GM19463 (cell line): Measurements from ENCODE around the gene PPBP.
"Not testable (repeated sequence)": the region's sequence is repeated elsewhere in the genome, so short reads cannot be mapped to it uniquely, and the experiment has no call there.

Experiments
- ATAC-seq: cut with Tn5 transposase; IDR thresholded peaks from one replicate; pipeline ENCODE4 v1.9.1; 2021; ENCODE audit warnings: mild to moderate bottlenecking, moderate library complexity; ENCODE audit not compliant: unreplicated experiment

The PPBP gene

DNA sequence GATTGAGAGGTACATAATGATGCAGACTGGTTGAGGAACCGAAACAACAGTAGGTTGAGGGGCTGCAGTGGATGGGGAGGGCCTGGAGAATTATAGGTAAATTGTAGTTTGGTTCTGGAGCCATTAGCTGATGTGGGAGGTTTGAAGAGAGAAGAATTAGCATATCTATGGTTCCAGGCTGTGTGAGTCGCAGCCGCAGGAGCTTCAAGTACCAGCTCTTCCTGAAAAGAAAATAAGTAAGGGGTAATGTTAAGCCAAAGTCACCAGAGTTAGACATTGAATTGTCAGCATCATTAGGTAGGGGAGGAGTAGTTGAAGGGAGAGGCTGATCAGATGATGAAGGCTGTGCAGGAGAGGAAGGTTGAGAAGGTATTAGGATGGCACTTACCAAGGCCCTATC is 35.6 kb downstream of the PPBP start:
- no peak for ATAC-seq

DNA sequence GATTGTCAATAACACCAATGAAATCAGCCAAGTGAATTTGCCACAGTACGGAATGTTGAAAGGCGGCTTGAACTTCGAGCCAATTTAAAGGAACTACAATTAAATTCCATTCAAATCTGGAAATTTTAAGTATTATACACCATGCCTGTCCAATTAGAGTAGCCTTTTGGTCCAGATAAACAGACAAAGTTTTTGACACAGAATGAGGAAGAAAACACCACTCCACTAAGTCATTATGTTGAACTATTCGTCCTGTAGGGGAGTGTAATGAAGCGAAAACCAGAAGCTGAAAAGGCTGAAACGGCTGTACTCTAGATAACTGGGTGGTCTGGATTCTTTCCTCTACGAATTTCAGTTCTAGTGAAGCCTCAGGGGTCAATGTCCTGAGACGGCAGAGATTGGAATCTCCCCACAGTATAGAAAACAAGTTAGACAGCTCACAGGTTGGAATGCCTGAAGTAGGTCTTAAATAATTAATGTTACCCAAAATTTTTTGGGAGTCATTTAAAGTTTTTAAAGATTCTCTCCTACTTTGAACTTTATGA is 37.5 kb downstream of the PPBP start:
- not testable (repeated sequence) for ATAC-seq

DNA sequence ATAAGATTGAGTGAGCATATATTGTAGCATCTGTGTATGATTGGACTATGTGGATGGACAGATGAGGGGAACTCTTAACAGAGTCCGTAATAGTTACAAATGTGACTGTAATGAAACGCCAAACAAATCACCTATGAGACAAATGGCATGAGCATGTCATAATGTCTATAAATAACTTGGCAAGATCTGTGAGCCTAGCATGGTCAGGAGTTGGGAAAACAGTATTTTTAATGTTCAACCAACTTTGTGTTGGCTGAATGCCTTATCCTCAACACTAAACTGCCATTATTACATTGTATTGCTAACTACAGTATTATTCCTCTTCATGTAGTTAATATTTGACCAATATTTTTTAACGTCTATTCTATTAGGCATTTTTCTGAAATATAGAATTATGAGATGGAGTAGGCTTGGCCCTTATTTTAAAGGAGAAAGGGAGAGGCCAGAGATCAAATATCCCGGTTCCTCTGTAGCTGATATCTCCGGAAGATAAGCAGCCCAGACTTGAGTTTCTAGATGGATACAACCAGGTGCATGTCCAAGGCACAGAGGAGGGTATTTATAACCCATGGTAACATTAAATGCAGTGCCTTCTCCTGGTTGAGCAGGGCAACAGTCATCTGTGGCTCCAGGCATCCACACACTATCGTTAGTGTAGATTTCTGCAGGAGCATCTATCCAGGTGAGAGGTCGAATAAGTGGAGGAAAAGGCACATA is 38.8 kb downstream of the PPBP start:
- ATAC-seq: no peak

DNA sequence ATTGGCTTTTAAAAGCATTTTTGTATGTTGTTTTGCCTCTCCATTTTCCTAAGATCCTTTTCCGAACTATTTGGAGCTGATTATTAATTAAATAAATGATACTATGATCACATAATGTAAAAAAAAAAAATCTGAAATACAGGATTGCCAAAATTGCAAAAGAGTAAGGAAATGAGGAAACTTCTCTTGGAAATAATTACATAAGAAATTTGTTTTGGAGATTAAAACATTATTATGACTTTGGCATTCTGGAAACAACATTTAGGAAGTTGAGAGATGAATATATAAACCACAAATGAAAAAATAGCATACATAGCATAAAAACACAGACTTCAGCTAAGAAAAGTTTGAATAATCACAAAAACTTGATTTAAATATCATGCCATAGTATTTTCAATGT is 39.7 kb downstream of the PPBP start:
- ATAC-seq: no peak

DNA sequence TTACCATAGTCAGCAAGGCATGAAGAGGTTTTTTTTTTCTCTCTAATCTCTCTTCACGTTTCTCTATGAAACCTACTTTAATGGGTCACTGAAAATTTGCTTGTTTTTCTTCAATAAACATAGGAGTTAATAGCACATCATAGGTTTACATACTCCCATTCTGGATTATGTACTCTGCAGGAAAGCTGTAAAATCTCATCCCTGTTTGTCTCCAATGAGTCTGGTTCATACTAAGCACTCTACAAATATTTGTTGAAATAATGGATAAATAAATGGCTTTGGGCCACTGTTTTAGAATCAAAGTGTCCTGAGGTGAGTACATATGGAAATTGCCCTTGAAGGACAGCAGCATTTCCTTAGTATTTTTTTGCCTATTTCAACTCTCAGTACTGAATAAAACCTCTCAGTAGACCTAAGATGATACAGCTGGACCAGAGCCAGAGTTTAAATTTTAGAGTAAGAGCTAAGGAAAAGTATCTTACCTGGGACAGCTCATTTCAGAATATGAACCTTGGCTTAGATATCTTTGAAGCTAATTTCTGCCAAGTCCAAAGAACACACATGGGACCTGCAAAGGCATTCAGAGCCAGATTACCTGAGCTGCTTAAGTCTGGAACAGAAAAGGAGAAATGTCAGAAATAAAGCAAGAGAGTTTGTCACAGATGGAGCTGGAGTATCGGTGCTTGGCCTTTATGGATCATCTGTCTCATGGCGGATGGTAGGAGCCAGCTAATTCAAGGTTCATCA is 40.6 kb downstream of the PPBP start:
- ATAC-seq: no peak

DNA sequence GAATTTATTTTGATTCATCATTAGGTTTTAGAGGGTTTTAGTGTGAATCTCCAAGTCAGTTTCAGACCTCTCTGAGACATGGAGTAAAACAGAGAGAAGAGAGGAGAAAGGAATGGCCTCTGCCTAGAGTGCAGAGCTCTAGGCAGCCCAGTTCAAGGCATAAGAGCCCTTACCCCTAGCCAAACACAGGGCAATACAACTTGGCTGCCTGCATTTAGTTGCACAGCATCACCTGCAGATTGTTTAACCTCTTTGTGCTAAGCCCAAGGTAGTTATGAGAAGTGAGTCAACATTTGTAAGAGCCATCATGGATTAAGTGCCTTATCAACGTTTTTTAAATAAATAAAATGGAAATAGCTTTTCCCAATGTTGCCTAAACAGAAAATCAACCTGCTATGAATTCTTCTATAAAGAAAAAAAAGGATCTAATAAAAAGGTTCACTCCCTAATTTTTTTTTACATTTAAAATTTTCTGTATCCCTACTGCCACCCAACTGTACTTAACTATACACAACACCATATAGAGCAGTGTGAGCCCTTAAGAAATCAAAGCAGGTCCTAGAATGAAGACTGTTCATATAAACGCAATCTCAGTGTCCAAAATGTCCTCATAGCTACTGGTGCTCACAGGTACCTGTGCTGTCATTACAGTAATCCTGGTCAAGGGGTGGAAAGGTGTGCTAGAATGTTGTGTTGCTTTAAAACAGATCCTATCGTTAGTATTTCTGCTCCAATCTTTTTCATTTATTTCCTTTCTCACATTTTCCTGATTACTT is 42.1 kb downstream of the PPBP start:
- no peak for ATAC-seq

DNA sequence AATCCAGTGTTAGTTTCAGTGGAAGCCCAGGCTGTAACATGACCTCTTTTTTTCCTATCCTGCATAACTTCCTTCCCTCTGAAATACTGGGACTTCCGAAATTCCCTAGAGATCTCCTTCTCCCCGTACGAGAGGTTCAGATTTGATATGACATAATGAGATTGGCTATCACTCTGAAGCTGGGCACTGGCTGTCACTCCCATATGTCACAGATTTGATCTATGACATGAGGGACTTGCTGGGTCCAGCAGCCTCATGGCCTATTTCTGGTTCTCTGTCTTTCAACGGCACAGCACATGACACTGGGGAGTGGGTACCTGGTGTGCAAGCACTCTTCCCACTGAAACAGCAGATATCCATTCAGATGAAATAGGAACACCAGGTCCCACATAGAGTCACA is 42.9 kb downstream of the PPBP start:
- ATAC-seq: no peak

DNA sequence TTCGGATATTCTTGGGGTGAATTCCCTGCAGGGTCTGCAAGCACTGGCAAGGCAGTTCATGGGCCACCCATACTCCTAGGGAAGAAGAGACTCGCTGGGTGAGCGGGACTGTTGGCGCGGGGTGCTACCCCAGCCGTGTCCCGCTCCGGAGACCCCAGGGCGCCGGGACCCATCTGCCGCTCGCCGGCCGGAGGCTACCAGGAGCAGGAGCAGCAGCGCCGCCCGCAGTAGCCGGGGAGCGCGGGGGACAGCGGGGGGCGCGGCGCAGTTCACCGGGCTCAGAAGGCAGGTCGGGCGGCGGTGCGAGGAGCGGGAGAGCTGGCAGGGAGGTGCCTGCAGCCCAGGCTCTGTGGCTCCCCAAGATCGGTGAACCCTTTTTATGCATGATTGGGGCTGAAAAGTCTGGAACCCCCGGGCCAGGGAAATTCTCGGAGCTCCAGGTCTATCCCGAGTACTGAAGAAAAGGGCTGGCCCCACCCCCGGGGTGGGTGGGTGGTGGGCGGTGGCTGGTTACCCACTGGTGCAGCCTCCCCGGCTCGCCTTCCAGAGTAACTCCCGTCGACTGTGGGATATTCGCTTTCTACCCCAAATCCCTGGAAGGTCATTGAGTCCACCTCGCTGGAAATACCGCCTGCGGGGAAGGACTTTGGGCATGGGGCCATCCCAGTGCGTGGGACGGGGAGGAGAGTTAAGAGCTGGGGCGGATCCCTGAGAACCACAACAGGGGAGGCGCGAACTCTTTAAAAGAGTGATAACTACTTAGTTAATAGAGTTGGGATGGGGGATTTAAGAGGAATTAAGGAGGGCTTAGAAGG is 43.7 kb downstream of the PPBP start:
- ATAC-seq: no peak

DNA sequence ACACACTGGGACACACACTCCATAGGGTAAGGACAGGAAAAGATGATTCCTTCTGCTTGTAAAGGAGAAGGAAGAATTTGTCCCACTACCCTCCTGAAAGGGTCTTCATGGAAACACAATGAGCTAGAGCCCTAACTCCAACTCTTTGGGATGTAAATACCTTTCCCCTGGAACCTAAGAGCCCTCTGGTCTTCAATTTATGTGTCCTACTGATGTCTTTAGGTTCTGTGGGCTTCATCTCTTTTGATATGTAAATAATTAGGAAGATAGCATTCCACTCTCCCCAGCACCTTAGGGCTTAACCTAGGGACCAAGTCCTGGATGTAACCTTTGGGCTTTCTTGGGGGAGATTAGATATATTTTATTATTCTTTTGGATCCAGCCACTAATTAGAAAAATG is 44.4 kb downstream of the PPBP start:
- no peak for ATAC-seq

DNA sequence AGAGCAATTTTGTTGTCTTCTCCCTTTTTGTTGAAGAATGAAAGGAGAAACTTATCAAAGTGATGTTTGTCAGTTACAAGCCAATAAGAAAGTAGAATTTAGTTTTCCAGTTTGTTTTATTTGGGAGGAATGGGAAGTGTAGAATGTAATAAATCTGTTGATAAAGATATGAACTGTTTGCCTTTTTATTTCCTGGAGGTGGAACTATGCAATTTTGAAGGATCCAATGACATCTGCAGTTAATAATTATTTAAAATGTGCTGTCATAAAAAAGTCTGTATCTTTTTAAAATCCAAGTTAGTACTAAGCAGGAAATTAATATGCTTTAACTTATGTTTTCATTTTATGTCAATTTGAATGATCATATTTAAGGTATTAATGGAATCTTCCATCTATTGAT is 51.0 kb downstream of the PPBP start:
- no peak for ATAC-seq
